Lower leg skin (tissue), 4 donors: ENCODE data around the gene TTC29. TPM values are rescaled to one million over a fixed set of nuclear protein-coding genes. Genes with fewer than 3 reads are reported as not detected.
"Not testable (repeated sequence)": the region's sequence is repeated elsewhere in the genome, so short reads cannot be mapped to it uniquely, and the experiment has no call there.

Source experiments
- DNase-seq, 2 donors: peaks; one replicate each; pipeline ENCODE4 v3.0.0-alpha.2; 2019; ENCODE audit warnings: low spot score in 2 of 2
- H3K4me3 ChIP-seq: fragments of 200-600 bp; sonication (generic); 2 replicates; pipeline ENCODE4 v1.5.1; 2017; ENCODE audit warnings: mild to moderate bottlenecking, low read depth; ENCODE audit not compliant: poor library complexity, severe bottlenecking
- CTCF ChIP-seq, 3 donors: fragments of 450-650 bp; IDR thresholded peaks; one replicate each; pipeline ENCODE4 v1.5.1; 2016; ENCODE audit warnings: antibody characterized with exemption in 3 of 3, mild to moderate bottlenecking in 3 of 3, moderate library complexity in 2 of 3
- POLR2A ChIP-seq, 2 donors: fragments of 450-650 bp; IDR thresholded peaks; one replicate each; pipeline ENCODE4 v1.6.1; 2016 to 2017; ENCODE audit warnings: antibody characterized with exemption in 2 of 2, mild to moderate bottlenecking in 1 of 2, moderate library complexity in 1 of 2
- WGBS, 2 donors: methylation state at CpG; one replicate each; pipeline ENCODE4 v1.1.5; 2018; 5-methylcytosine and 5-hydroxymethylcytosine counted together
- intact Hi-C: fragments of 100-400 bp; cut with DNase I; formaldehyde crosslinking; loops from one replicate; pipeline ENCODE4 v1.15.0; 2023; ENCODE audit warnings: low total_unique reads
- total RNA-seq, 4 donors: library from RNA; depleted of rRNA; stranded (reverse); fragments of >200 nt; gene quantifications; one replicate each; pipeline ENCODE4 v1.1.0, GENCODE V29; 2016

TTC29 gene
- total RNA-seq, 4 donors from 2014 or later, result 0.13 TPM; not detected in 3

- WGBS, 2 donors, result 87 to 91% methylated on average over 8 of the region's 8 CpGs
- no peak for DNase-seq
- intact Hi-C loops, result no loop called here
Observed at GRCh38 chr4:146699910-146700309, 245.8 kb downstream of the TTC29 start.

GRCh38 chr4:146674829-146675570, 270.7 kb downstream of the TTC29 start:
- intact Hi-C loops, result no loop called here
- TF ChIP-seq CTCF (IDR thresholded peaks at IDR 0.05) (no peak), POLR2A (IDR thresholded peaks at IDR 0.05) (no peak)
- 51 to 57% methylated on average over 2 of the region's 2 CpGs for WGBS, 2 donors
- H3K4me3 ChIP-seq, result no peak overlapping the region
- DNase-seq, result no peak

More at GRCh38 chr4:146699910-146700309, 245.8 kb downstream of the TTC29 start:
- TF ChIP-seq CTCF (IDR thresholded peaks at IDR 0.05) (no peak), POLR2A (IDR thresholded peaks at IDR 0.05) (no peak)
- no peak overlapping the region for H3K4me3 ChIP-seq

- intact Hi-C loops, DNase-seq, H3K4me3 ChIP-seq: not testable (repeated sequence)
- 47 to 58% methylated on average over 6 of the region's 6 CpGs for WGBS, 2 donors
Observed at GRCh38 chr4:146663968-146664311, 281.7 kb downstream of the TTC29 start.

GRCh38 chr4:146661367-146661766, 284.3 kb downstream of the TTC29 start:
- whole genome bisulfite sequencing, 2 donors, result 44 to 48% methylated on average over 4 of the region's 4 CpGs
- no peak overlapping the region for H3K4me3 ChIP-seq
- DNase-seq, result no peak
- TF ChIP-seq POLR2A (IDR thresholded peaks at IDR 0.05), result no peak
- no peak for TF ChIP-seq CTCF (IDR thresholded peaks at IDR 0.05)
- intact Hi-C loops, result no loop called here
